ENCODE results near the gene CHCHD6. TPM values are rescaled to one million over a fixed set of nuclear protein-coding genes. Genes with fewer than 3 reads are reported as not detected.

The CHCHD6 gene
- polyA plus RNA-seq, 4 donors: 16.9 to 24.7 (median 22.0) TPM

DNA sequence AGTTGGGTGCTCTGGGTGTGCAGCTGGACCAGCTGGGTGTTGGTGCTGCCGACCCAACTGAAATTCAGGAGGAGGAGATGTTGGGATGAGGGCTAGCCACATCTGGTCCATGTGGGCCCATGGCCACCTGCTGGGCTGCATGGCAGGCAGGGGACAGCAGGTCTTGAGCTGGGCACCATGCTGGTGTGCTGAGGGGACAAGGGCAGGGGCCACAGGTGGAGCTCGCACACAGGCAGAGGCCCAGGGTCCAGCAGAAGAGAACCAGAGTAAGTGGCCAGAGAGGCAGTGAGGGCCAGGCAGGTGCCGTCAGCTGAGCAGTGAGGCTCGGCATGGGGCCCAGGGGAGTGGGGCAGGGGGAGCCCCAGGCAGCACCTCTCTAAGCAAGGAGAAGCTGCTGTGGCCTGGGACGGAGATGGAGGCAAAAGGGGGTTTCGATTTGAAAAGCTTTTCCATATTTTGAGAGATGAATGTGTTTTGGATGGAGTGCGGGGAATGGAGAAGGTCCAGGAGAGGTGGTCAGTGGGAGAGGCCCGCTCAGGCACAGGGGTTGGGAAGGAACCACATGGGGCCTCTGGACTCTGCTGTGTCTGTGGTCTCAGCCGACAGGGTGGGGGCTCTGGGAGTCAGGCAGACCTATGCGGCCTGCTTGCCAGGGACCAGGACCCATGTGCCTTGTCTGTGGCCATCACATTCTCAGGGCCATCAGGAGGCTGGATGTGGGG is 248.4 kb downstream of the CHCHD6 start:
- no peak for DNase-seq (ENCODE audit: low read depth in 4 of 4, low spot score in 2 of 4)

- DNase-seq (ENCODE audit: low read depth in 4 of 4, low spot score in 2 of 4): no peak
Observed at GRCh38 chr3:126952983-126953660, 249.1 kb downstream of the CHCHD6 start.

GRCh38 chr3:126954141-126954842 is 250.3 kb downstream of the CHCHD6 start:
- no peak for DNase-seq (ENCODE audit: low read depth in 4 of 4, low spot score in 2 of 4)

DNA sequence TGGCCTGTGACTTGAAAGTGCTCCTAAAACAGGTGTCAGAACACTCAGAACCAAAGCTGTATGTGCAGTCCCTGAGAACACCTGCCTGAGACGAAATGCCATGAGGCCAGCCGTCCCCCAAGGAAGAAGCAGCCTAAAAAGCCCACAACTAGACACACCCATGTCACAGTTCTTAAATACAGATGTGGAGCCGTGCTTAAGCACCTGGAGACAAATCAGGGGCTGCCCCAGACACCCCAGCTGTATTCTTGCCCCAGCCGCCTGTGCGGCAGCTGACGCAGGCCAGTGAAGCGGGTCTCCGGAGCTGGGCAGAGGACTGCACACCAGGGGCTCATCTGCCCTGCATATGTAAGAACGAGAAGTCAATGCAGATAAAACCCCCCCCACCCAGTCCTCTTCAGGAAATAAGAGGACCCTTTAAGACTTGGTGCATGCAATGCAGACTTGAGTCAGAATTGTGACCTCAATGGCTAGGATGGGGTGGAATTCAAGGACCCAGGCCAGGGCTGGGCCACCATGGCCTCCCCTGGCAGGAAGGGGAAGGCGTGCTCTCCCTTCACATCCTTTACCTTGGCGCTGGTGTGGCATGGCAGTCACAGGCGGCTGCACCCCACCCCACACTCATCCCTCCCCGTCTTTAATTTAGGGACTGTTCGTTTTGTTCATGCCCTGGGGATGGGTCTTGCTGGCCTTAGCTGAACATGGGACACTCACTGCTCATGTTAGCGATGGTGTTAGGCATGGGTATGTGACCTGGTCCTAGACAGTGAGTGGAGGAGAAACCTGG is 251.2 kb downstream of the CHCHD6 start:
- no peak for DNase-seq (ENCODE audit: low read depth in 4 of 4, low spot score in 2 of 4)

DNA sequence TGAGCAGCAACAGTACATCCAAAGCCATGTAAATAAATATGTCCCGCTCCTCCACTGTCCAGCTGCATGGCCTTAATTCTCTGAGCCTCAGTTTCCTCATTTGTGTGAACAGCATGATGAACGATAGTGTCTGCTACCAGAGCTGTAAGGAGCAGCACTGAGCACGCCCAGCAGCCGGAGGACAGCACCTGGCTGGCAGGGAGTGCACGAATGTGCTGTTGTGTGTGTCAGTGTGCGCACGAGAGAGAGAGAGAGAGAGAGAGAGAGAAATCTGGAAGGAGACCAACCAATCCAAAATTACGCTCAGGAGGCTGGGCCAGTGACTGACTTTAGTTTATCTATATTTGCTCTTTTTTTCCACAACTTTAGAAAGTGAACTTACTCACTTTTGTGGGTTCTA is 252.3 kb downstream of the CHCHD6 start:
- no peak for DNase-seq (ENCODE audit: low read depth in 4 of 4, low spot score in 2 of 4)

GRCh38 chr3:126956866-126957650 is 253.0 kb downstream of the CHCHD6 start:
- DNase-seq (ENCODE audit: low read depth in 4 of 4, low spot score in 2 of 4): no peak

GRCh38 chr3:126957776-126958637 is 254.0 kb downstream of the CHCHD6 start:
- no peak for DNase-seq (ENCODE audit: low read depth in 4 of 4, low spot score in 2 of 4)

GRCh38 chr3:126958638-126959085 is 254.6 kb downstream of the CHCHD6 start:
- no peak for DNase-seq (ENCODE audit: low read depth in 4 of 4, low spot score in 2 of 4)

- DNase-seq (ENCODE audit: low read depth in 4 of 4, low spot score in 2 of 4): no peak
Observed at GRCh38 chr3:126959136-126959920, 255.3 kb downstream of the CHCHD6 start.

DNA sequence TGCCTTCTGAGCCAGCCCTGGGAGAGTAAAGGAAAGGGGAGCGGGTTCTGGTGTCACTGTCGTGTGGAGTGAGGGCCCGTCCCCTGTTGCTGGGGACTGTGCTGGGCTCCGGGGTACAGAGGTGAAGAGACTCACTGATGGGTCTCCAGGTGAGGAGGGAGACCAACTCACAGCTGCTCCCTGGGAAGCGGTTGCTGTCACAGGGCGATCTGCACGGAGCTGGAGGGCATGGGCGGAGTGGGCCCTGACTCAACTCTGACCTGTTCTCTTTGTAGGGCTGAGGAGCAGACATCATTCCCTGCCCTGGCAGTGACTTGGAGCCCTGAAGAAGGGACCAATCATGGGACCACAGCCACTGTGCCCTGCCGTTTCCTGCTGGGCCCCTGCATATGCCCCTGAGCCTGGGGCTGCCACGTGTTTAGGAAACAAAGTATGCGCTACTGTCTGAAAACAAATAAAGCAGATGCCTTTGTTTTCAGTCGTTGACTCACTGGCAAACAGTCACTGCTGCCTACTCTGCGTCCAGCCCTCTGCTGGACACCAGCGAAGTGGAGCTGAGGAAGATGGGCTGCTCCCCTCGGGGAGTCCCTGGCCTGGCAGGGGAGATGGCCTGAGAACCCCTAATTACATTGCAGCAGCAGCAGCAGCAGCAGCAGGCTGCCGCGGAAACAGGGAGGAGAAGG is 256.0 kb downstream of the CHCHD6 start:
- DNase-seq (ENCODE audit: low read depth in 4 of 4, low spot score in 2 of 4): no peak

DNA sequence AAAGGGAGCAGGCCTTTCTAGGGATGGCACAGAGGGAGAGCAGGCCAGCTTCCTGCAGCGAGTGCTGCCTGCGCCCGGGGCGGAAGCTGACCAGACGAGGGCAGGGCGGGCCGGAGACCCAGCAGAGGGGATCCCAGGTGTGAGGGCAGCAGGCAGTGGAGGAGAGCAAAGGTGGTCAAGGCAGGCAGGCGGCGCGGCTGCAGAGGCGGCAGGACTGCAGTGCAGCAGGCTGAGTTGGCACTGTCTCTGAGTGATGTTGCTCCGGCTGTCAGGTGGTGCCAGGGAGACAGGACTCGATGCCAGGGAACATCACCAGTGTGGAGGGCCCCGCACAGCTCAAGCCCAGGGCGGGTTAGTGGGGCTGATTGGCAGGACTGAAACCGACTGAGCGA is 256.6 kb downstream of the CHCHD6 start:
- no peak for DNase-seq (ENCODE audit: low read depth in 4 of 4, low spot score in 2 of 4)

DNA sequence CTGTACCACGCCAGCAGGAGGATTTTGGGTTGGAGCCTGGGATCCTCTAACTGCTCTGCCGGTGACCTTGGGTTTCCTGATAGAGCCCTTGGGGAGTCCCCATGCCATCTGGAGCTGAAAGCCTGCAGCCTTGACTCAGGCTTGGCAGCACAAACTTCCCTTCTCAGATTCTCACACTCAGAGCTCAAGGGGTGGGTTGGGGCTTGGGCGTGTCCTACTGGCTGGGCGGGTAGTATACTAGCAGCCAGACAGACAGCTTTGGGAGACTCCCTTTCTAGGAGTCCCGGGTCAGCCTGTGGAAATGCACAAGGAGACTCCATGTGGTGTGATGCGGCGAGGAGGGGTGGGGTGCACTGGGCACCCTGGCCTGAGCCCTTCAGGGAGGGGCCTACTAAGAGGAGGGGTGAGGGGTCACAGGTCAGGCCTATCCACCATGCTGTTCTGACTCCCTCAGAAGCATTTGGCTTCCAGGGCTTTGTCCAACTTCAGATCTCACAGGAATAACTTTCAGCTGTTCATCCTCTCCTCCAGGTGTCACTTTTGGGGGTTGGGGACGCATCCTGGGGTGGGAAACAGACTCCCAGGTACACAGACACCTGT is 257.3 kb downstream of the CHCHD6 start:
- DNase-seq (ENCODE audit: low read depth in 4 of 4, low spot score in 2 of 4): no peak

DNA sequence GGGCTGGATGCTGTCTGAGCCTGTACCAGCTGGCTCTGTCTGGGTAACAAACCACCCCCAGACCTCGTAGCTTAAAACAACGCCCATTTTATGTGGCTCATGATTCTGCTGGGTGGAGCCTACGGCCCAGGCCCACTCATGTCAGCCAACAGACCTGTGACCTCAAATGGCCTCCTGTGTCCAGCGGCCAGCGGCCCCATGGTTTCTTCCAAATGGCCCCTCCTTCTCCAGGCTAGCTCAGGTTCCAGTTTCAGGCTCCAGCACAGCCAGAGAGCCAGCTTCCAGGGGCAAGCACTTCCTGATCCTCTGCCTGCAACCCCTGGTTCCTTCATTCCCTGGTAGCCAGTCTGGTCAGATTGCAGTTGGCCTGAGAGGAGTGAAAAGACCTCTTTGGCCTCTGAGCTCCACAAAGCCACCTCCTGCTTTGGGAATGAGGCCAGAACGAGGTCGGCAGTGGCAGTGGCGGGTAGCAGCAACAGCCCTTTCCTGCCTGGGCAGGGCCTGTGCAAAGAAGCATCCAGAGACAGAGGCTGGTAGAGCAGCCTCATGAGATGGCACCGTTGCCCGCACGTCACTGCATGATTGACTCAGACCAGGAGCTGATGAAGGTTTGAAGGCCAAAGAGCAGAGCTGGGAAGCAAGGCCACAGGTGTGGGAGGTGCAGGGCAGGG is 257.9 kb downstream of the CHCHD6 start:
- DNase-seq (ENCODE audit: low read depth in 4 of 4, low spot score in 2 of 4): no peak

GRCh38 chr3:126962756-126963155 is 258.7 kb downstream of the CHCHD6 start:
- DNase-seq (ENCODE audit: low read depth in 4 of 4, low spot score in 2 of 4): no peak

GRCh38 chr3:126963261-126964190 is 259.5 kb downstream of the CHCHD6 start:
- no peak for DNase-seq (ENCODE audit: low read depth in 4 of 4, low spot score in 2 of 4)

DNA sequence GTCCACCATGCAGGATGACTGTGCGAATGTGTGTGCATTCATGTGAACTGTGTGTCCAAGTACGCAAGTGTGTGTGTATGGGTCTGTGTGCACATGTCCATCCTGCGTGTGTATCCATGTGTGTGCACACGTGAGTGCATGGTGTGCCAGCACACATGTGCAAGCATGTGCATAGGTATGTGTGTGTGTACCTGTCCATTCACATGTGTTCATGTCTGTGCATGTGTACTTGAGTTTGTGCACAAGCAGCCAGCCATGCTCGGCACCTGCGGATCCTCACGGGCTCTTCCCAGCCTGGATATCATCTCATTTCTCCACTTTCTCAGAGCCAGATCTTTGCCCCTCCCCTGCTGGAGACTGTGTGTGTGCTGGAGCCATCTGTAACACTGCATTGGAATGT is 260.2 kb downstream of the CHCHD6 start:
- DNase-seq (ENCODE audit: low read depth in 4 of 4, low spot score in 2 of 4): no peak

Measured in left renal cortex interstitium (tissue), 4 donors.